HG03159 (cell line): ENCODE results near the gene ABCC5.

ENCODE experiments used
- ATAC-seq: cut with Tn5 transposase; IDR thresholded peaks from one replicate; pipeline ENCODE4 v1.9.1; 2021; ENCODE audit warnings: mild to moderate bottlenecking, moderate library complexity; ENCODE audit not compliant: unreplicated experiment

The ABCC5 gene

GRCh38 chr3:183981990-183982644 lies 35.6 kb downstream of the ABCC5 start:
- no peak for ATAC-seq

GRCh38 chr3:183980403-183980802 lies 37.3 kb downstream of the ABCC5 start:
- no peak for ATAC-seq

- no peak for ATAC-seq
Observed at GRCh38 chr3:183975981-183976662, 41.6 kb downstream of the ABCC5 start.

- no peak for ATAC-seq
Observed at GRCh38 chr3:183968666-183969245, 48.9 kb downstream of the ABCC5 start.

GRCh38 chr3:183967693-183968092 lies 50.0 kb downstream of the ABCC5 start:
- no peak for ATAC-seq

- no peak for ATAC-seq
Observed at GRCh38 chr3:183966361-183966791, 51.3 kb downstream of the ABCC5 start.

GRCh38 chr3:183962807-183963206 lies 54.9 kb downstream of the ABCC5 start:
- no peak for ATAC-seq

- no peak for ATAC-seq
Observed at GRCh38 chr3:183959214-183959613, 58.5 kb downstream of the ABCC5 start.

GRCh38 chr3:183958775-183959174 lies 58.9 kb downstream of the ABCC5 start:
- no peak for ATAC-seq

GRCh38 chr3:183958226-183958625 lies 59.5 kb downstream of the ABCC5 start:
- ATAC-seq = no peak

GRCh38 chr3:183954875-183955274 lies 62.8 kb downstream of the ABCC5 start:
- ATAC-seq = no peak

GRCh38 chr3:183953471-183954070 lies 64.1 kb downstream of the ABCC5 start:
- no peak for ATAC-seq

- no peak for ATAC-seq
Observed at GRCh38 chr3:183951459-183951858, 66.2 kb downstream of the ABCC5 start.

- no peak for ATAC-seq
Observed at GRCh38 chr3:183949690-183950089, 68.0 kb downstream of the ABCC5 start.

GRCh38 chr3:183946037-183946436 lies 71.6 kb downstream of the ABCC5 start:
- no peak for ATAC-seq

- no peak for ATAC-seq
Observed at GRCh38 chr3:183944775-183945174, 72.9 kb downstream of the ABCC5 start.

- ATAC-seq = no peak
Observed at GRCh38 chr3:183943739-183944138, 73.9 kb downstream of the ABCC5 start.

- no peak for ATAC-seq
Observed at GRCh38 chr3:183941216-183941615, 76.5 kb downstream of the ABCC5 start.

- ATAC-seq = no peak
Observed at GRCh38 chr3:183937601-183938286, 79.9 kb downstream of the ABCC5 start.

GRCh38 chr3:183933160-183933559 lies 84.5 kb downstream of the ABCC5 start:
- ATAC-seq = no peak

GRCh38 chr3:183931881-183932280 lies 85.8 kb downstream of the ABCC5 start:
- ATAC-seq = no peak
